Measurements from ENCODE around the gene CAPN7. TPM values are rescaled to one million over a fixed set of nuclear protein-coding genes. Genes with fewer than 3 reads are reported as not detected.

Gene CAPN7
- total RNA-seq, 1 experiment from 2014 or later = 27.7 TPM

GRCh38 chr3:15279205-15279604, 73.2 kb downstream of the CAPN7 start:
- POLR2A ChIA-PET = no interaction called here
- ATAC-seq = no peak

GRCh38 chr3:15279671-15280402, 73.8 kb downstream of the CAPN7 start:
- TF ChIP-seq FOSL1 (IDR thresholded peaks at IDR 0.05; ENCODE audit: low read depth) (no peak), RAD21 (IDR thresholded peaks at IDR 0.05; ENCODE audit: low read depth) (peak; percentile 22; the same call in 1 of the 2 replicates)
- H3K9me3 ChIP-seq (ENCODE audit: control insufficient read depth in 1 of 2, insufficient read depth in 1 of 2, low read depth in 1 of 2, low read length in 2 of 2) = no peaks in the 10 kb centered on the region
- CTCF ChIA-PET = interaction anchor here (1.3 kb wide), 1 partner anchor 12 kb away, joined by 7 read pairs; no protein-coding TSS in a partner anchor
- no peak overlapping the region for H3K4me3 ChIP-seq (replicated peaks in 1 of 2; ENCODE audit: low read depth in 1 of 2, low read length in 2 of 2)
- peaks cover 12% of the 10 kb centered on the region; the same call in 1 of the 2 replicates for H3K79me2 ChIP-seq (ENCODE audit: insufficient read depth, low read length)
- no peak overlapping the region for H3K9ac ChIP-seq (ENCODE audit: low read length)
- no TSS peak for BruUV-seq (replicated peaks)
- H4K20me1 ChIP-seq (ENCODE audit: insufficient read depth) = no peaks in the 10 kb centered on the region
- H3K36me3 ChIP-seq (ENCODE audit: control insufficient read depth in 1 of 2, insufficient read depth in 2 of 2, low read length in 2 of 2) = no peaks in the 10 kb centered on the region
- RAD21 ChIA-PET (ENCODE audit: low non-redundant PET in 1 of 2, low total read pairs in 2 of 2, uncharacterized antibody in 2 of 2, unreplicated experiment in 2 of 2) = no interaction called here
- intact Hi-C loops (cut with micrococcal nuclease) = no loop called here
- peaks cover 4 to 6% of the 10 kb centered on the region in 2 experiments; a peak in 2 of 4 replicates for H3K4me1 ChIP-seq (ENCODE audit: control insufficient read depth in 1 of 2, insufficient read depth in 2 of 2, low read length in 2 of 2)
- no peaks in the 10 kb centered on the region for H3K27me3 ChIP-seq (ENCODE audit: insufficient read depth, low read length)
- H2AFZ ChIP-seq (ENCODE audit: low read depth, low read length, poor library complexity, severe bottlenecking) = no peak overlapping the region
- DNase-seq (ENCODE audit: low read depth, low spot score) (no peak), ATAC-seq (no peak)
- no peak overlapping the region for H3K27ac ChIP-seq (ENCODE audit: low read depth, low read length)
- H3K4me2 ChIP-seq (ENCODE audit: low read length) = no peak overlapping the region
- POLR2A ChIA-PET = no interaction called here
- no peaks in the 10 kb centered on the region for H3K9me2 ChIP-seq (ENCODE audit: insufficient read depth)

More at GRCh38 chr3:15279205-15279604, 73.2 kb downstream of the CAPN7 start:
- H3K79me2 ChIP-seq (ENCODE audit: insufficient read depth, low read length) = peaks cover 12% of the 10 kb centered on the region; the same call in 1 of the 2 replicates
- CTCF ChIA-PET = interaction anchor here (1.3 kb wide), 1 partner anchor 11 kb away, joined by 7 read pairs; no protein-coding TSS in a partner anchor
- no peak for DNase-seq (ENCODE audit: low read depth, low spot score)
- RAD21 ChIA-PET (ENCODE audit: low non-redundant PET in 1 of 2, low total read pairs in 2 of 2, uncharacterized antibody in 2 of 2, unreplicated experiment in 2 of 2) = no interaction called here
- H3K4me1 ChIP-seq (ENCODE audit: control insufficient read depth in 1 of 2, insufficient read depth in 2 of 2, low read length in 2 of 2) = no peaks in the 10 kb centered on the region
- TF ChIP-seq RAD21 (IDR thresholded peaks at IDR 0.05; ENCODE audit: low read depth) (no peak), TCF7L2 (IDR thresholded peaks at IDR 0.05; ENCODE audit: borderline replicate concordance, extremely low read depth, insufficient read depth, insufficient read length) (no peak), JUND (IDR thresholded peaks at IDR 0.05) (no peak)
- H3K4me2 ChIP-seq (ENCODE audit: low read length) = no peak overlapping the region
- no peaks in the 10 kb centered on the region for H4K20me1 ChIP-seq (ENCODE audit: insufficient read depth)
- H2AFZ ChIP-seq (ENCODE audit: low read depth, low read length, poor library complexity, severe bottlenecking) = no peak overlapping the region
- no peaks in the 10 kb centered on the region for H3K9me2 ChIP-seq (ENCODE audit: insufficient read depth)
- H3K4me3 ChIP-seq (replicated peaks in 1 of 2; ENCODE audit: low read depth in 1 of 2, low read length in 2 of 2) = no peak overlapping the region
- no peaks in the 10 kb centered on the region for H3K9me3 ChIP-seq (ENCODE audit: control insufficient read depth in 1 of 2, insufficient read depth in 1 of 2, low read depth in 1 of 2, low read length in 2 of 2)
- H3K27me3 ChIP-seq (ENCODE audit: insufficient read depth, low read length) = no peaks in the 10 kb centered on the region
- H3K9ac ChIP-seq (ENCODE audit: low read length) = no peak overlapping the region
- no TSS peak for BruUV-seq (replicated peaks)
- intact Hi-C loops (cut with micrococcal nuclease) = no loop called here
- H3K36me3 ChIP-seq (ENCODE audit: control insufficient read depth in 1 of 2, insufficient read depth in 2 of 2, low read length in 2 of 2) = no peaks in the 10 kb centered on the region
- no peak overlapping the region for H3K27ac ChIP-seq (ENCODE audit: low read depth, low read length)
